IPS DF 6.9 (cell line): Measurements from ENCODE around the gene PKDCC.

Experiments
- DNase-seq: peaks from one replicate; pipeline ENCODE4 v3.0.0-alpha.2; 2013; ENCODE audit warnings: low read depth, low spot score
- H3K27ac ChIP-seq: one replicate; pipeline ENCODE4 v1.5.1; 2013; ENCODE audit warnings: low read length, control low read depth
- H3K27me3 ChIP-seq: 2 replicates; pipeline ENCODE4 v1.6.1; 2013; ENCODE audit warnings: mild to moderate bottlenecking, low read length; ENCODE audit not compliant: control insufficient read depth, insufficient read depth
- H3K36me3 ChIP-seq: 2 replicates; pipeline ENCODE4 v1.6.1; 2013; ENCODE audit warnings: low read length; ENCODE audit not compliant: control insufficient read depth, insufficient read depth
- H3K4me1 ChIP-seq: 2 replicates; pipeline ENCODE4 v1.6.1; 2013; ENCODE audit warnings: low read length; ENCODE audit not compliant: control insufficient read depth, insufficient read depth
- H3K4me3 ChIP-seq: 2 replicates; pipeline ENCODE4 v1.5.1; 2013; ENCODE audit warnings: mild to moderate bottlenecking, low read length
- H3K9me3 ChIP-seq: 2 replicates; pipeline ENCODE4 v1.6.1; 2013; ENCODE audit warnings: low read length, inconsistent platforms; ENCODE audit not compliant: control insufficient read depth, insufficient read depth
- WGBS: extraction: QIAGEN DNeasy Blood & Tissue Kit; methylation state at CpG from one replicate; pipeline ENCODE4 v1.1.7; 2013; ENCODE audit warnings: mixed read lengths, missing lambda C conversion rate; ENCODE audit not compliant: insufficient read length, insufficient coverage; 5-methylcytosine and 5-hydroxymethylcytosine counted together

The PKDCC gene

DNA sequence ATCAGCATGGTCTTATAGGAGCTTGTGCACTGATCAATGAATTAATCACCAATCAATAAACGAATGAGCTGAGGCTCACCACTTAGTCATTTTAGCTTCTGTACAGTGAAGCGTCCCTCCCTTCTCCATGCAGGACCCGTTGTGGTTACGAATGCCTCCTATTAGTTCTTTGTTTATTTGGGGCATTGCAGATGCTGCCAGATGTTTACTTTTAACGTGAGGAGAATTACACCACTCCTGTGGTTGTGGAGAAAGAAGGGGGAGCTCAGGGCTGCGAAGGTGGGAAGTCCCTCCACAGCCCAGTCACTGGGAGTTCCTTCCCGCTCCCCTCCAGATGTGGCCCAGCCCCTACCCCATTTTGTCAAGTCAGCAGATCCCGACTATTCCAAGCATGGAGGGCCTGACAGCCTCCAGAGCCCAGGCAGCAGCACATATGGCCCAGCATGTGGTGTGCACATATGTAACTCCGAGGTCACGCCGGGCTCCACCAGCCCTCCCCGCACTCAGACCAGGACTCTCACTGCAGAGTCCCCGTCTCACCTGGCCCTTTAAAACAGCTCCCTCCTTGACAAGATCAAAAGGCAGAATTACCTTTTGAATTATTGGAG lies 20.9 kb downstream of the PKDCC start:
- H3K4me3 ChIP-seq = no peak overlapping the region
- WGBS = no CpG with 5 or more reads among the region's 13 CpGs
- no peak for DNase-seq
- peaks cover 2% of the 10 kb centered on the region; the same call in 1 of the 2 replicates for H3K4me1 ChIP-seq
- no peaks in the 10 kb centered on the region for H3K9me3 ChIP-seq
- no peaks in the 10 kb centered on the region for H3K27me3 ChIP-seq
- H3K36me3 ChIP-seq = no peaks in the 10 kb centered on the region
- H3K27ac ChIP-seq = no peak overlapping the region

DNA sequence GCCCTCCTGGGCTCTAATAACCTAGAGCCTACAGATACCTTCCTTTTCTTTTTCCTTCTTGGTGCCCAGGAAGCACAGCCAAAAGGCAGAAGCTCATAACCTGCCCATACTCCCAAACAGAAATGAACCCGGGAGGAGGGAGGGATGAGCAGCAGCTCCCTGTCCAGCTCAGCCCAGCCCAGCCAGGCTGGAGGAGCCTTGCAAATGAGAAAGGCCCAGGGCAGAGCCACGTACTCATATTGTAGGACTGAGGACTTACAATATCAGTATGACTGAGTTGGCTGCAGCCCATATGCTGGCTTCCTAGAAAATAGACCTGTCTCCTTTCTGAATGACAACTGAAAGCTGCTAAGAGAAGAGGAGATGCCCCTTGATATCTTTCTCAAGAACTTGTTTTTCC lies 21.7 kb downstream of the PKDCC start:
- Histone ChIP-seq H3K36me3 (no peaks in the 10 kb centered on the region), H3K4me1 (peaks cover 2% of the 10 kb centered on the region), H3K27me3 (no peaks in the 10 kb centered on the region), H3K4me3 (no peak overlapping the region), H3K27ac (no peak overlapping the region), H3K9me3 (no peaks in the 10 kb centered on the region)
- no CpG with 5 or more reads among the region's 2 CpGs for WGBS
- no peak for DNase-seq

- Histone ChIP-seq H3K27ac (no peak overlapping the region), H3K4me1 (peaks cover 3% of the 10 kb centered on the region), H3K4me3 (no peak overlapping the region), H3K9me3 (no peaks in the 10 kb centered on the region), H3K36me3 (no peaks in the 10 kb centered on the region), H3K27me3 (no peaks in the 10 kb centered on the region)
- no CpG with 5 or more reads among the region's 4 CpGs for WGBS
- no peak for DNase-seq
Observed at GRCh38 chr2:42071791-42072190, 24.0 kb downstream of the PKDCC start.

DNA sequence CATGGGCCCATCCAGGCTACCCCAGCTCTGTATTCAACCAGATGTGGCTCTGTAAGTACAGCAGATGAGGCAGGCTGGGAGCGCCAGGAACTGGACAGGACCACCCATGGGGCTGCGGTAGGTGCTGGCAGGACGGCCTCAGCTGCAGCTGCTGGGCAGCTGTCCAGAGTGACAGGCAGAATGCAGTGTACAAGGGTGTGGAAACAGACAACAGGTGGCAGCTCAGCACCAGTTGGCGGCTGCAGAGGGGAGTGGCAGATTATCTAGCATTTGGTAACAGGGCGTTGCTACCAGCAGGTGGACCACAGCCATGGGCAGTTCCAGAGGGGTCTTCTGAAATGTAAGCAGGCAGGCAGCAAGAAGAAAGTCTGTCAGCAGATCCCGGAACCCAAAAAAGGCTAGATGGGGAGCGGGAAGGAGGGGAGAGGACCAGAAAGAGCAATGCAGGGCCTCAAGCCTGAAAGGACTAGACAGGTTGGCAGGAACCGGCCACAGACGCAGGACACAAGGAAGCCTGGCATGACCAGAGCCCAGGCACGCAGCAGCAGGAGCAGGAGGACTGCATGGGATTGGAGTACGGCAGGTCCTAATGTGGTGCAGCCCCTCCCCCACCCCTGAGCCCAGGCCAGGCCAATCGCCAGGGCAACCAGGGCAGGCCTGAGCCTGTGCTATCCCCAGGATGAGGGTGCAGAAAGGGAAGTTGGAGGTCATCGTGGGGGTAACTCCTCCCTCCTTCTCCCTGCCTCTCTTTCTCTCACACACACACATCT lies 24.7 kb downstream of the PKDCC start:
- Histone ChIP-seq H3K4me3 (no peak overlapping the region), H3K36me3 (no peaks in the 10 kb centered on the region), H3K4me1 (peaks cover 3% of the 10 kb centered on the region), H3K27ac (no peak overlapping the region), H3K27me3 (no peaks in the 10 kb centered on the region), H3K9me3 (no peaks in the 10 kb centered on the region)
- no peak for DNase-seq
- no CpG with 5 or more reads among the region's 13 CpGs for WGBS

GRCh38 chr2:42073739-42074503 lies 26.1 kb downstream of the PKDCC start:
- no CpG with 5 or more reads among the region's 2 CpGs for WGBS
- Histone ChIP-seq H3K4me3 (no peak overlapping the region), H3K27me3 (no peaks in the 10 kb centered on the region), H3K9me3 (no peaks in the 10 kb centered on the region), H3K27ac (no peak overlapping the region), H3K4me1 (peaks cover 3% of the 10 kb centered on the region), H3K36me3 (no peaks in the 10 kb centered on the region)
- DNase-seq = no peak

GRCh38 chr2:42074661-42075060 lies 26.8 kb downstream of the PKDCC start:
- WGBS = no CpG with 5 or more reads among the region's 2 CpGs
- peaks cover 3% of the 10 kb centered on the region for H3K4me1 ChIP-seq

DNA sequence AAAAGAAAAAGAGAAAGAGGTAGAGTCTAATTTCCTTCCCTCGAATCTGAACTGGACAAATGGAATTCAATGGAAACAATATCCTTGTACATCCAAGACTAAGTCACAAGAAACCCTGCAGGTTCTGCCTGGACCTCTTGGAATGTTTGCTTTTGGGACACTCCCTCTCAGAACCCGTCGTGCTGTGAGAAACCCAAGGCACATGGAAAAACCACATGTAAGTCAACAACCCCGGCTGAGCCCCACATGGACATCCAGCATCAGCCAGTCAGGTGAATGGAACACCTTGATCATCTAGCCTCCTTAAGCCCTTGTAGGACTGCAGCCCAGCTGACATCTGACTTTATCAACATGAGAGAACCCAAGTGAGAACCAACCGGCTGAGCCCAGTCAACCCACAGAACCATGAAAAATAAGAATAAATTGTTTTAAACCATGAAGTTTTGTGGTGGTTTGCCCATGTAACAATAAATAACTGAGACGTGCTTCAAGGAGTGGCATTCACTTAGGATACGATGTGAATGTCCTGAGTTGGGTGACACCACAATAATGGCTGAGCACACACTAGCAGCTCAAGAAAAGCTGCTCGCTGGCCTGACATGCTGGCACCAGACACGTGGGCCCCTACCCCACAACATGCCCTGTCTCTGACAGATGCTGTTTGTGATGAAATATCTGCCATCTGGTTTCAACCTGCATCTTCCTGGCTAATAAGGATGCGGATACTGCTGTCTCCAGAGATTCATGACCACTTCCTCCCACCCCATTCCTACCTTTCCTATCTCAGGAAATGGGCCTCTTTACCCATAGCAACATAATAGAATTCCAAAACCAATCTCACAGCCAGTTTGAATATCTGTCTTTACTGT lies 28.8 kb downstream of the PKDCC start:
- DNase-seq = no peak
- H3K27me3 ChIP-seq = no peaks in the 10 kb centered on the region

More at GRCh38 chr2:42074661-42075060, 26.8 kb downstream of the PKDCC start:
- DNase-seq = no peak
- Histone ChIP-seq H3K9me3 (no peaks in the 10 kb centered on the region), H3K4me3 (no peak overlapping the region), H3K27me3 (no peaks in the 10 kb centered on the region), H3K27ac (no peak overlapping the region), H3K36me3 (no peaks in the 10 kb centered on the region)

DNA sequence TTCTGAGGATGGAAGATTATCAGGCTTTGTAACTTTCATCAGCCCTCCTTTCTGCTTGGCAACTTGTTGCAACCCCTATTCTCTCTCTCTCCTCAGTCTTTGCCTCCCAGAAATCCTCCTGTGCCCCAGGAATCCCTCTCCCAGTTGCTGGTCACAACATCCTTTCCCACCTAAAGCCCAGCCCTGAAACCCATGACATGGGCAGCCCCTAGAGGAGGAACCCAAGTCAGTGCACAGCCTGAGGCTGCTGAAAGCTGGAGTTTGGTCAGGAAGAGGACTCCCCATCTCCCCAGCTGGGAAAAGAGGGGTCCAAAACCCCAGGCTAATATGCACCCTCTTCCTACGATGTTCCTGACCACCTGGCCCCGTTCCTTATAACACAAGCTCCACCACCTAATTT lies 29.5 kb downstream of the PKDCC start:
- Histone ChIP-seq H3K36me3 (no peaks in the 10 kb centered on the region), H3K9me3 (no peaks in the 10 kb centered on the region), H3K27me3 (no peaks in the 10 kb centered on the region), H3K27ac (no peak overlapping the region), H3K4me1 (peaks cover 3% of the 10 kb centered on the region), H3K4me3 (no peak overlapping the region)
- no CpG with 5 or more reads among the region's 2 CpGs for WGBS
- DNase-seq = no peak

More for the DNA sequence above, 28.8 kb downstream of the PKDCC start:
- Histone ChIP-seq H3K4me3 (no peak overlapping the region), H3K36me3 (no peaks in the 10 kb centered on the region), H3K9me3 (no peaks in the 10 kb centered on the region), H3K27ac (no peak overlapping the region), H3K4me1 (peaks cover 3% of the 10 kb centered on the region)
- WGBS = no CpG with 5 or more reads among the region's 10 CpGs

DNA sequence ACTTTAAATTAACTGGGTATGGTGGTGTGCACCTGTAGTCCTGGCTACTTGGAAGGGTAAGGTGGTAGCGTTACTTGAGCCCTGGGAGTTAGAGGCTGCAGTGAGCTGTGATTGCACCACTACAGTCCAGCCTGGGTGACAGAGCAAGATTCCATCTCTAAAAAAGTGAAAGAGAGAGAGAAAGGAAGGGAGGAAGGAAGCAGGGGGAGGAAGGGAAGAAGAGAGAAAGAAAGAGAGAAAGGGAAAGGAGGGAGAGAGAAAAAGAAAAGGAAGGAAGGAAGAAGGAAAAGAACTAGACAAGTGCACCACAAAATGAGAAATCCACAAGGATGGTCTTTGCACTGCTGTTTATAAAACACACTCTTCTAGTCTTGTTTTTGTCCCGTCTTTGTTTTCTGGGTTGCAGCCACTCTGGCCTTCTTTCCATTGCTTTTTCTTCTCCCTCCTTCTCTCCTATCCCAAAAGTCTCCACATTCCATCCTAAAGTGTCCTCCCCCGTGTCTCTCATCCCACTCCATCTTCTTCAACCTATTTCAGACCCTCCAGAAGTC lies 32.0 kb downstream of the PKDCC start:
- no peaks in the 10 kb centered on the region for H3K9me3 ChIP-seq
- H3K4me3 ChIP-seq = no peak overlapping the region
- DNase-seq = no peak
- H3K27me3 ChIP-seq = no peaks in the 10 kb centered on the region
- 100% methylated on average over 1 of the region's 3 CpGs for WGBS
- 0 out of 2 replicates have a peak, but pooled peaks cover 1% of the 10 kb centered on the region for H3K4me1 ChIP-seq
- no peaks in the 10 kb centered on the region for H3K36me3 ChIP-seq
- H3K27ac ChIP-seq = no peak overlapping the region
